ENCODE results near the gene IL1R2.

The IL1R2 gene

DNA sequence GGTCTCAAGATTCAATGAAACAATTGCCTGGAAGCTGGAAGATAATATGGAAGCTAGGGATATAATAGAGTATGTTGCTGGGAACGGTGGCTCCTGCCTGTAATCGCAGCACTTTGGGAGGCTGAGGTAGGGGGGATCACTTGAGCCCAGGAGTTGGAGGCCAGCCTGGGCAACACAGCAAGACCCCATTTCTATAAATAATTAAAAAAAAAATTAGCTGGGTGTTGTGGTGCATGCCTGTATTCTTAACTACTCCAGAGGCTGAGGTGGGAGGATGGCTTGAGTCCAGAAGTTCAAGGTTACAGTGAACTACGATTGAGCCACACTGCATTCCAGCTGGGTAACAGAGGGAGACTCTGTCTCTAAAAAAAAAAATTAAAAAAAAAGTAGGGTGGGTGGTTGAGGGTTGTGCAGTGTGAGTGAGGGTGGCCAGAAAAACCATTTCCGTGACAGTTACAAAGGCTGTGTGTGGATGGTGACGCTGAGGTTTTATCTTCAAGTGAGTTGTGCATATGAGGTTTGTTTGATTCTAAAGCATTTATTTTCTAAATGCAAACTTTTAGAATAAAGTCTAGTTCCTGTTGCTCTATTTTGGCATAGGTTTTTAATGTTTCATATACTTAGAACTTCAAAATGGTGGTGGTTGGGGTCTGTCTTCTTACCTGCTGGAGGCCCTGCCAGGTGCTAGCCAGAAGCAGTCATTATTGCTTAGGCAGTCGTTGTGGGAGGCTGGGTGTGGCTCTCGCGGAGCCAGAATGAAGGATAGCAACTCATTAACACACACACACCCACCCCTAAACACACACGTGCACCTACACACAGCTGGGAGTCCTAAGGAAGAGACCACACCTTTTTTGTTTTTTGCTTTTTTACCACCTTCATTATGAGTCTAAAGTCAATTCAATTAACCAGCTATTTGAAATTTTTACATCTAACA is 4.7 kb upstream of the IL1R2 start:
- no peak overlapping the region for H3K4me2 ChIP-seq (ENCODE audit: low read length)
- H3K4me1 ChIP-seq (ENCODE audit: control insufficient read depth, low read length), result peaks cover 6% of the 10 kb centered on the region; the same call in 1 of the 2 replicates
- H3K27me3 ChIP-seq (ENCODE audit: control insufficient read depth, low read length), result peaks cover 3% of the 10 kb centered on the region; the same call in 1 of the 2 replicates
- no peaks in the 10 kb centered on the region for H3K9me2 ChIP-seq (replicated peaks; ENCODE audit: control insufficient read depth, low read length)
- H3F3A ChIP-seq (ENCODE audit: control insufficient read depth, insufficient read depth), result no peaks in the 10 kb centered on the region
- TF ChIP-seq EZH2phosphoT487 (IDR thresholded peaks at IDR 0.05; ENCODE audit: borderline replicate concordance, low read length), result no peak
- TF ChIP-seq, protein P1, sequence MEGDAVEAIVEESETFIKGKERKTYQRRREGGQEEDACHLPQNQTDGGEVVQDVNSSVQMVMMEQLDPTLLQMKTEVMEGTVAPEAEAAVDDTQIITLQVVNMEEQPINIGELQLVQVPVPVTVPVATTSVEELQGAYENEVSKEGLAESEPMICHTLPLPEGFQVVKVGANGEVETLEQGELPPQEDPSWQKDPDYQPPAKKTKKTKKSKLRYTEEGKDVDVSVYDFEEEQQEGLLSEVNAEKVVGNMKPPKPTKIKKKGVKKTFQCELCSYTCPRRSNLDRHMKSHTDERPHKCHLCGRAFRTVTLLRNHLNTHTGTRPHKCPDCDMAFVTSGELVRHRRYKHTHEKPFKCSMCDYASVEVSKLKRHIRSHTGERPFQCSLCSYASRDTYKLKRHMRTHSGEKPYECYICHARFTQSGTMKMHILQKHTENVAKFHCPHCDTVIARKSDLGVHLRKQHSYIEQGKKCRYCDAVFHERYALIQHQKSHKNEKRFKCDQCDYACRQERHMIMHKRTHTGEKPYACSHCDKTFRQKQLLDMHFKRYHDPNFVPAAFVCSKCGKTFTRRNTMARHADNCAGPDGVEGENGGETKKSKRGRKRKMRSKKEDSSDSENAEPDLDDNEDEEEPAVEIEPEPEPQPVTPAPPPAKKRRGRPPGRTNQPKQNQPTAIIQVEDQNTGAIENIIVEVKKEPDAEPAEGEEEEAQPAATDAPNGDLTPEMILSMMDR (IDR thresholded peaks at IDR 0.05; ENCODE audit: low read depth, low read length, poor library complexity, severe bottlenecking), result no peak
- H3K9me3 ChIP-seq (ENCODE audit: control insufficient read depth, insufficient read depth, low read length), result no peaks in the 10 kb centered on the region
- no peak overlapping the region for H3K4me3 ChIP-seq (ENCODE audit: low read length)
- H3K27ac ChIP-seq (ENCODE audit: low read depth, low read length), result no peak overlapping the region
- H3K79me2 ChIP-seq (ENCODE audit: control insufficient read depth, low read length), result no peaks in the 10 kb centered on the region
- no peaks in the 10 kb centered on the region for H4K20me1 ChIP-seq (ENCODE audit: control insufficient read depth, insufficient read depth, low read depth, low read length)
- H3K36me3 ChIP-seq (ENCODE audit: control insufficient read depth, low read length), result no peaks in the 10 kb centered on the region

DNA sequence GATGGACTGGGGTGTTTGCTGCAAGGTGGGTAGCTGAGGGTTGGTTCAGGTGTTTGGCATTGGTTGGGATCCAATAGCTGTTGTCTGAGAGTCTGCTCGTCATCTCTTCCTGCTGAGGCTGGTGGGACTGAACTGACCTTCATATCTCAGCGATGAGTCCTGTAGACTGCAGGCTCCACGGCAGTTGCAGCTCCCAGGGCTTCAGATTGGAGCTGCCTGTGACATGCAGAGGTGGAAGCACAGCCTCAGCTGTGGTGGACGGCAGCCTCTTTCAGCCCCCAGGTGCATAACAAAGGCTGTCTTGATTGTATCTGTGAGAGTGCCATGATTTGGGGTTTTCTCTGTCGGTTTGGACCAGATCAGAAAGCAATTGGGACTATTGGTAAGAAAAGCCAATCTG is 3.9 kb upstream of the IL1R2 start:
- no peak overlapping the region for H3K27ac ChIP-seq (ENCODE audit: low read depth, low read length)
- H3K4me2 ChIP-seq (ENCODE audit: low read length), result no peak overlapping the region
- H3K4me1 ChIP-seq (ENCODE audit: control insufficient read depth, low read length), result peaks cover 6% of the 10 kb centered on the region; the same call in 1 of the 2 replicates
- no peak overlapping the region for H3K4me3 ChIP-seq (ENCODE audit: low read length)
- no peaks in the 10 kb centered on the region for H3K9me3 ChIP-seq (ENCODE audit: control insufficient read depth, insufficient read depth, low read length)
- H4K20me1 ChIP-seq (ENCODE audit: control insufficient read depth, insufficient read depth, low read depth, low read length), result no peaks in the 10 kb centered on the region
- TF ChIP-seq, protein P1 (IDR thresholded peaks at IDR 0.05; ENCODE audit: low read depth, low read length, poor library complexity, severe bottlenecking), result no peak
- TF ChIP-seq EZH2phosphoT487 (IDR thresholded peaks at IDR 0.05; ENCODE audit: borderline replicate concordance, low read length), result no peak
- peaks cover 3% of the 10 kb centered on the region for H3K27me3 ChIP-seq (ENCODE audit: control insufficient read depth, low read length)
- H3K9me2 ChIP-seq (replicated peaks; ENCODE audit: control insufficient read depth, low read length), result no peaks in the 10 kb centered on the region
- H3F3A ChIP-seq (ENCODE audit: control insufficient read depth, insufficient read depth), result no peaks in the 10 kb centered on the region
- no peaks in the 10 kb centered on the region for H3K36me3 ChIP-seq (ENCODE audit: control insufficient read depth, low read length)
- H3K79me2 ChIP-seq (ENCODE audit: control insufficient read depth, low read length), result no peaks in the 10 kb centered on the region

DNA sequence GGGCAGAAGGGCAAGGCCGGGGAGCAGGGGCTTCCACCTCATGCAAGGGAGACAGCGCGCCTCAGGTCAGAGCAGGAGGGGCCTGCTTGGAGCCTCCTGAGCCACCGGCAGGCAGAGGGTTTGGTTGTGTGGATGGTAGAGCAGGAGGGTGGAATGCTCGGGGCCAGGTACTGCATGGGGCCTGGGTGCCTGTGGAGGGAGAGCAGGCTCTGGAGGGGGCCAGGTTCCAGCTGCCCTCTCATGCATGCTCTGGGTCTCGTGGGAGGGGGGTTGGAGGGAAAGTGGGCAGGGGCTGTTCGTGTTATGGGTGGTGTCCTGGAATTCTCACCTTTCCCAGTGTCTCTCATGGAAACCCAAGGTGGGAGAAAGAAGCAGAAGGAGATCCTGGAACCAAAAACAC is 3.2 kb upstream of the IL1R2 start:
- Histone ChIP-seq H3K9me3 (ENCODE audit: control insufficient read depth, insufficient read depth, low read length) (no peaks in the 10 kb centered on the region), H3K4me1 (ENCODE audit: control insufficient read depth, low read length) (peaks cover 6% of the 10 kb centered on the region; the same call in 1 of the 2 replicates), H3K36me3 (ENCODE audit: control insufficient read depth, low read length) (no peaks in the 10 kb centered on the region)

More for the DNA sequence above, 3.2 kb upstream of the IL1R2 start:
- Histone ChIP-seq H3K4me3 (ENCODE audit: low read length) (no peak overlapping the region), H3K9me2 (replicated peaks; ENCODE audit: control insufficient read depth, low read length) (no peaks in the 10 kb centered on the region), H3K79me2 (ENCODE audit: control insufficient read depth, low read length) (no peaks in the 10 kb centered on the region), H3K27ac (ENCODE audit: low read depth, low read length) (no peak overlapping the region), H3K4me2 (ENCODE audit: low read length) (no peak overlapping the region), H3K27me3 (ENCODE audit: control insufficient read depth, low read length) (peaks cover 5% of the 10 kb centered on the region), H3F3A (ENCODE audit: control insufficient read depth, insufficient read depth) (no peaks in the 10 kb centered on the region), H4K20me1 (ENCODE audit: control insufficient read depth, insufficient read depth, low read depth, low read length) (no peaks in the 10 kb centered on the region)
- TF ChIP-seq, protein P1 (IDR thresholded peaks at IDR 0.05; ENCODE audit: low read depth, low read length, poor library complexity, severe bottlenecking), result no peak
- no peak for TF ChIP-seq EZH2phosphoT487 (IDR thresholded peaks at IDR 0.05; ENCODE audit: borderline replicate concordance, low read length)
